GM21367 (cell line): ENCODE data around the gene HECTD1.
"Not testable (repeated sequence)": the region's sequence is repeated elsewhere in the genome, so short reads cannot be mapped to it uniquely, and the experiment has no call there.

Experiments
- ATAC-seq: cut with Tn5 transposase; IDR thresholded peaks from one replicate; pipeline ENCODE4 v1.9.1; 2021; ENCODE audit not compliant: unreplicated experiment

HECTD1 gene

GRCh38 chr14:31057701-31058364, 149.8 kb downstream of the HECTD1 start:
- ATAC-seq, result no peak

GRCh38 chr14:31057035-31057434, 150.6 kb downstream of the HECTD1 start:
- no peak for ATAC-seq

GRCh38 chr14:31052905-31053586, 154.5 kb downstream of the HECTD1 start:
- ATAC-seq, result not testable (repeated sequence)

- no peak for ATAC-seq
These were observed 156.1 kb downstream of the HECTD1 start for GRCh38 chr14:31051511-31051910.

- ATAC-seq, result no peak
These were observed 156.6 kb downstream of the HECTD1 start for GRCh38 chr14:31051023-31051422.
